GM23248 (cell line): ENCODE measurements around the gene AARS1. TPM values are rescaled to one million over a fixed set of nuclear protein-coding genes. Genes with fewer than 3 reads are reported as not detected.
A peak's percentile ranks its signal among the peaks of the same experiment; 100 is the strongest.
"Not testable (repeated sequence)": the region's sequence is repeated elsewhere in the genome, so short reads cannot be mapped to it uniquely, and the experiment has no call there.

Experiments used
- DNase-seq: peaks from one replicate; pipeline ENCODE4 v3.0.0-alpha.2; 2015
- H2AFZ ChIP-seq: fragments of 200-600 bp; sonication (generic); 2 replicates; pipeline ENCODE4 v1.6.1; 2016; ENCODE audit warnings: antibody characterized with exemption
- H3F3A ChIP-seq: fragments of 200-600 bp; sonication (generic); 2 replicates; pipeline ENCODE4 v1.6.1; 2016; ENCODE audit warnings: mild to moderate bottlenecking, antibody characterized with exemption, mixed run types; ENCODE audit not compliant: insufficient read depth
- H3K27ac ChIP-seq: fragments of 200-600 bp; sonication (generic); 2 replicates; pipeline ENCODE4 v1.5.1; 2016; ENCODE audit warnings: mild to moderate bottlenecking
- H3K27me3 ChIP-seq: fragments of 200-600 bp; sonication (generic); replicated peaks from 2 replicates; pipeline ENCODE4 v1.6.1; 2016; ENCODE audit warnings: mild to moderate bottlenecking; ENCODE audit not compliant: insufficient read depth
- H3K36me3 ChIP-seq: fragments of 200-600 bp; sonication (generic); 2 replicates; pipeline ENCODE4 v1.6.1; 2016; ENCODE audit warnings: low read depth, mild to moderate bottlenecking
- H3K4me1 ChIP-seq: fragments of 200-600 bp; sonication (generic); 2 replicates; pipeline ENCODE4 v1.6.1; 2016; ENCODE audit warnings: mild to moderate bottlenecking; ENCODE audit not compliant: insufficient read depth
- H3K4me2 ChIP-seq: fragments of 200-600 bp; sonication (generic); one replicate; pipeline ENCODE4 v1.6.1; 2016; ENCODE audit warnings: mild to moderate bottlenecking; ENCODE audit not compliant: unreplicated experiment
- H3K4me3 ChIP-seq: fragments of 200-600 bp; sonication (generic); 2 replicates; pipeline ENCODE4 v1.5.1; 2016; ENCODE audit warnings: mild to moderate bottlenecking
- H3K79me2 ChIP-seq: fragments of 200-600 bp; sonication (generic); 2 replicates; pipeline ENCODE4 v1.6.1; 2016; ENCODE audit warnings: mild to moderate bottlenecking; ENCODE audit not compliant: insufficient read depth
- H3K9ac ChIP-seq: fragments of 200-600 bp; sonication (generic); 2 replicates; pipeline ENCODE4 v1.6.1; 2016; ENCODE audit warnings: mild to moderate bottlenecking
- H3K9me2 ChIP-seq: fragments of 200-600 bp; sonication (generic); 2 replicates; pipeline ENCODE4 v1.6.1; 2016; ENCODE audit warnings: mixed run types, mild to moderate bottlenecking, moderate library complexity; ENCODE audit not compliant: insufficient read depth
- H3K9me3 ChIP-seq: fragments of 200-600 bp; sonication (generic); one replicate; pipeline ENCODE4 v1.6.1; 2017; ENCODE audit warnings: low read depth
- H4K20me1 ChIP-seq: fragments of 200-600 bp; sonication (generic); 2 replicates; pipeline ENCODE4 v1.6.0; 2016; ENCODE audit not compliant: insufficient read depth
- EZH2 ChIP-seq: fragments of 200-600 bp; sonication (generic); IDR thresholded peaks from 2 replicates; pipeline ENCODE4 v1.6.1; 2018; ENCODE audit warnings: antibody characterized with exemption, mild to moderate bottlenecking; ENCODE audit not compliant: insufficient read depth, poor library complexity, severe bottlenecking
- EZH2phosphoT487 ChIP-seq: fragments of 200-600 bp; sonication (generic); IDR thresholded peaks from 2 replicates; pipeline ENCODE4 v1.6.1; 2018; ENCODE audit warnings: antibody characterized with exemption, moderate library complexity, mild to moderate bottlenecking, low read depth; ENCODE audit not compliant: insufficient read depth
- WGBS, 2 experiments: methylation state at CpG; one replicate each; pipeline ENCODE4 v1.1.6; 2015 to 2017; ENCODE audit warnings: low lambda C conversion rate in 2 of 2, low coverage in 1 of 2; ENCODE audit errors: missing lambda C conversion rate in 2 of 2; 5-methylcytosine and 5-hydroxymethylcytosine counted together
- in situ Hi-C: fragments of 300-500 bp; cut with MboI; formaldehyde crosslinking; loops from 2 replicates; pipeline ENCODE4 v1.15.0; 2020
- polyA plus RNA-seq: library from polyadenylated mRNA; unstranded; fragments of >200 nt; fragmentation: Nextera tagmentation; extraction: Ambion mirVana; gene quantifications from 2 replicates; pipeline ENCODE4 v1.2.1, GENCODE V29; 2016
- total RNA-seq: library from RNA; depleted of rRNA; stranded (reverse); fragments of >200 nt; shearing (Covaris generic); gene quantifications from 2 replicates; pipeline ENCODE4 v1.2.3, GENCODE V29; 2014

AARS1 gene
- total and polyA plus RNA-seq, 2 experiments from 2014 or later: 130 to 160 TPM

DNA sequence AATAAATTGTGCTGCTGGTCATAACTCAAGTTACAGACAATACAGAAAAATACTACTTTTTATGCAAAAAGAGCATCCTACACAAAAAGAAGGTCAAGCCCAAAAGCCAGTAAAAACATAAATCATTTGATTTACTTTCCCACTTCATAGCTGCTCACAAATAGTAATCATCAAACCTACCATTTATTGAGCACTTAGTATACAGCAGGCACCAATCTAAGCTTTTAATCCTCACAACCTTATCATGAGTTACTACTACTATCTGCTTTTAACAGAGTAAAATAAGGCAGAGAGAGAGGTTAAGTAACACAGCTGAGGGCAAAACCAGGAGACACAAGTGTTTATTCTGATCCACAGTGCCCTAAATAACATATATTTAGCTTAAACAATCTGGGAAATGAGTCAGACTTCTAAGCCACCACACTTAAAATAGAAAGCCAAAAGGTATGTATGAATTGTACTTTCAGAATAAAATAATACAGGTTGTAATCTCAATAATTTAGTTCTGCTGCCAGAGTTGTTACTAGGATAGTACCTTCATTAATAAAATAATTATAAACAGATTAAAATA is 1.7 kb upstream of the AARS1 start:
- H3K9me3 ChIP-seq: no peaks in the 10 kb centered on the region
- peaks cover 7% of the 10 kb centered on the region; the same call in 1 of the 2 replicates for H3F3A ChIP-seq
- H2AFZ ChIP-seq: peak overlapping the region; percentile 74
- H3K4me3 ChIP-seq: no peak overlapping the region
- H3K27me3 ChIP-seq: no peaks in the 10 kb centered on the region
- no peaks in the 10 kb centered on the region for H3K36me3 ChIP-seq
- H3K27ac ChIP-seq: peak overlapping the region; percentile 30; the same call in 1 of the 2 replicates
- H4K20me1 ChIP-seq: no peaks in the 10 kb centered on the region
- in situ Hi-C loops: no loop called here
- H3K9me2 ChIP-seq: no peaks in the 10 kb centered on the region
- H3K4me1 ChIP-seq: no peaks in the 10 kb centered on the region
- H3K79me2 ChIP-seq: peaks cover 31% of the 10 kb centered on the region
- TF ChIP-seq EZH2 (no peak), EZH2phosphoT487 (no peak)
- DNase-seq: no peak
- no peak overlapping the region for H3K4me2 ChIP-seq
- H3K9ac ChIP-seq: no peak overlapping the region

DNA sequence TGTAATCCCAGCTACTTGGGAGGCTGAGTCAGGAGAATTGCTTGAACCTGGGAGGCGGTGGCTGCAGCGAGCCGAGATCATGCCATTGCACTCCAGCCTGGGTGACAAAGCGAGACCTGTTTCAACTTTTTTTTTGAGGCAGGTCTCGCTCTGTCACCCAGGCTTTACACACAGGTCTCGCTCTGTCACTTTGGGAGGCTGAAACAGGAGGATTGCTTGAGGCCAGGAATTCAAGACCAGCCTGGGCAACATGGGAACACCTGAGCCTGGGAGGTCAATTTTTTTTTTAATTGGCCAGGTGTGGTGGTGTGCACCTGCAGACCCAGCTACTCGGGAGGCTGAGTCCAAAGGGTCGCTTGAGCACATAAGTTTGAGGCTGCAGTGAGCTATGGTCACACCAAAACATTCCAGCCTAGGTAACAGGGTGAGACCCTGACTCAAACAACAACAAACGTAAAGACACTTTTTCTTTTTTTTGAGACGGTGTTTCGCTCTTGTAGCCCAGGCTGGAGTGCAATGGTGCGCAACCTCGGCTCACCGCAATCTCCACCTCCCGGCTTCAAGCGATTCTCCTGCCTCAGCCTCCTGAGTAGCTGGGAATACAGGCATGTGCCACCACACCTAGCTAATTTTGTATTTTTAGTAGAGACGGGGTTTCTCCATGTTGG is 1.9 kb downstream of the AARS1 start:
- DNase-seq, H3K4me1 ChIP-seq, H3K27me3 ChIP-seq, H4K20me1 ChIP-seq, H3K9me3 ChIP-seq, H3K9me2 ChIP-seq, H2AFZ ChIP-seq, H3K27ac ChIP-seq, H3F3A ChIP-seq, in situ Hi-C loops: not testable (repeated sequence)
- peak overlapping the region; percentile 96; the same call in 1 of the 2 replicates for H3K9ac ChIP-seq
- 96 to 97% methylated on average over 17 of the region's 17 CpGs for WGBS, 2 experiments
- peak overlapping the region; percentile 78 for H3K4me3 ChIP-seq
- peak overlapping the region; percentile 72 for H3K4me2 ChIP-seq
- peaks cover 67% of the 10 kb centered on the region for H3K79me2 ChIP-seq
- H3K36me3 ChIP-seq: peaks cover 25% of the 10 kb centered on the region

DNA sequence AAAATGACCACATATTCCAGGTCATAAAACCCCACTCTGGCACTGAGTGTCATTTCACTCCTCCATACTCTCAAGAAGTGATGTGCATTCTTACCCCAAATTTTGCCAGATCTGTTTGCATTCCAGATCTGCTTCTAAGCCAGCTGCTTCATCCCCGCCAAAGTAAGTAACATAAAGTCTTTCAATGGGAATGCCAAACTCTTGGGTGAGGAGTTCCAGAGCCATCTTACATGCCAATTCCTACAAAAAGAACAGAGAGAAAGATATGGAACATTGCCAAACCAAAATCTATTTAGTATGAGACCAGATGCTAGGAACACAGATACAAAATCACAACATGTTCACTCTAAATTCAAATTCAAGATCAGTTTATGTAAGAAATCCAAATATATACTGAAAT is 12.9 kb downstream of the AARS1 start:
- Histone ChIP-seq H3K4me2 (no peak overlapping the region), H3K4me1 (no peaks in the 10 kb centered on the region), H3K4me3 (no peak overlapping the region), H3K9me2 (no peaks in the 10 kb centered on the region), H3K27me3 (no peaks in the 10 kb centered on the region), H3K79me2 (peaks cover 88% of the 10 kb centered on the region), H3K9ac (no peak overlapping the region), H4K20me1 (peaks cover 7% of the 10 kb centered on the region; the same call in 1 of the 2 replicates), H3K27ac (no peak overlapping the region), H3K9me3 (no peaks in the 10 kb centered on the region), H3F3A (peaks cover 17% of the 10 kb centered on the region), H3K36me3 (peaks cover 81% of the 10 kb centered on the region), H2AFZ (no peak overlapping the region)
- 73 to 82% methylated on average over 1 of the region's 1 CpG for WGBS, 2 experiments
- DNase-seq: no peak
- no peak for TF ChIP-seq EZH2phosphoT487
- TF ChIP-seq EZH2: no peak
- in situ Hi-C loops: no loop called here

DNA sequence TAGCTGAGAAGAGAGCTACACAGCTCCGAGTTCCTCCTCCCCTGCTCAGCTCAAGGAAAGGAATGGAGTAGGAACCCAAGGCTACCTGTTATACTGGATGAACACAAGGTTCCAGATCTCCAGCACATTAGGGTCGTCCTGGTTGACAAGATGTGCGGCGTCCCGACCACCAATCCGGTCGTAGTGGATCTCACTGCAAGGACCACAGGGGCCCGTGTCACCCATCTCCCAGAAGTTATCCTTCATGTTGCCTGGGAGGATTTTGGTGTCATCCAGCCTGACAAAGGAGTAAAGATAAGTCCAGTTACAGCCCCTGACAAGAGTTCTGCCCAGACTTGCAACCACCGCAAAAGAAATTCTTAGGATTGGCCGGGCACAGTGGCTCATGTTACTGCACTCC is 17.6 kb downstream of the AARS1 start:
- in situ Hi-C loops: no loop called here
- Histone ChIP-seq H3K9me3 (no peaks in the 10 kb centered on the region), H3K79me2 (peaks cover 85% of the 10 kb centered on the region), H2AFZ (no peak overlapping the region), H3K27ac (no peak overlapping the region), H3K4me1 (no peaks in the 10 kb centered on the region), H3K4me3 (no peak overlapping the region), H3K9me2 (no peaks in the 10 kb centered on the region), H3K4me2 (no peak overlapping the region), H3K36me3 (peaks cover 84% of the 10 kb centered on the region), H3F3A (0 out of 2 replicates have a peak, but pooled peaks cover 9% of the 10 kb centered on the region), H4K20me1 (peaks cover 5% of the 10 kb centered on the region; the same call in 1 of the 2 replicates), H3K27me3 (no peaks in the 10 kb centered on the region), H3K9ac (no peak overlapping the region)
- no peak for TF ChIP-seq EZH2
- no peak for TF ChIP-seq EZH2phosphoT487
- 92 to 93% methylated on average over 10 of the region's 10 CpGs for WGBS, 2 experiments
- DNase-seq: no peak
